Caki2 (cell line): ENCODE results near the gene CADM1. TPM values are rescaled to one million over a fixed set of nuclear protein-coding genes. Genes with fewer than 3 reads are reported as not detected.

Experiments
- DNase-seq: peaks from one replicate; pipeline ENCODE4 v3.0.0-alpha.2; 2015; ENCODE audit warnings: low read depth
- in situ Hi-C: cut with HindIII; loops from 2 replicates; pipeline ENCODE4 v1.10.0; 2016; ENCODE audit warnings: low sequenced_read_pairs, low pct_unique_long_range_greater_than_20kb, mixed read lengths
- total RNA-seq: library from RNA; depleted of rRNA; stranded (reverse); fragments of >200 nt; shearing (Covaris generic); gene quantifications from 2 replicates; pipeline ENCODE4 v1.2.3, GENCODE V29; 2014; ENCODE audit warnings: low replicate concordance

CADM1 gene
- total RNA-seq, 1 experiment from 2014 or later = 28.2 TPM

GRCh38 chr11:115194802-115195110 is 309.5 kb downstream of the CADM1 start:
- in situ Hi-C loops = no loop called here
- DNase-seq = no peak

GRCh38 chr11:115193914-115194801 is 310.1 kb downstream of the CADM1 start:
- in situ Hi-C loops = no loop called here
- DNase-seq = no peak

GRCh38 chr11:115191761-115192160 is 312.5 kb downstream of the CADM1 start:
- in situ Hi-C loops = no loop called here
- DNase-seq = no peak

DNA sequence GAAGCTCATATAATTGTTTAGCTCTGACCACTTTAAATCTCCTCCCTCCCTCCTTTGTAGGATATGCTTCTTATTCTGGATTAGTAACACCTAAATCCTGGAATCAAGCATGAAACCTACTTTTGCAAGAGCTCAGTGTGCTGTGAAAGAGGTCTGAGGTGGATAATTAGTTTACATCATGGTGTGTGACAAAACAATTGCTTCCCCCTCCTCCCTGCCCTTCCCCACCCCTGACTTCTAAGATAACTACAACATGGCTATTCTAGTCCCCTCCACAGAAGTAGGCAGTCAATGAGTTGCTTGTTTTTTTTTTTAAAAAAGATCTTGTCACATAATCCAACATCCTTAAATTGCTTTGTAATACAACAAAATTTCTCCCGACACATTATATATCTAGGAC is 314.0 kb downstream of the CADM1 start:
- DNase-seq = no peak
- in situ Hi-C loops = no loop called here

DNA sequence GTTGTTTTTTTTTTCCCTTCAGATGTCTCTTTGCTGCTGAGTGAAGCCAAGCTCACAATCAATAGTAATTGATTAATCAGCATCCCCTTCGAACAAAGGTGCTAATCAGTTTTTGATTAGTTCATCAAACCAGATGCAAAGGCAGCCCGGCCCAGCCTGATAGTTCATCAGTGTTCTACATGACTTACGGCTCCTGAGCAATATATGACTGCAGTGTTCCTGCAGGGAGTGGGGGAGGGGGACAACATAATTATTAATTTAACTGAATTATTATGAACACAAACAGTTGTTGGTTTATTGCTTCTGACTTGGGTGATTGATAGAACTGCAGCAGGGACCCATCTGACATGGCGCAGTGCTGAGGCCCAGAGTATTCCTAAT is 315.3 kb downstream of the CADM1 start:
- in situ Hi-C loops = no loop called here
- no peak for DNase-seq

GRCh38 chr11:115188188-115188897 is 315.9 kb downstream of the CADM1 start:
- in situ Hi-C loops = no loop called here
- no peak for DNase-seq

DNA sequence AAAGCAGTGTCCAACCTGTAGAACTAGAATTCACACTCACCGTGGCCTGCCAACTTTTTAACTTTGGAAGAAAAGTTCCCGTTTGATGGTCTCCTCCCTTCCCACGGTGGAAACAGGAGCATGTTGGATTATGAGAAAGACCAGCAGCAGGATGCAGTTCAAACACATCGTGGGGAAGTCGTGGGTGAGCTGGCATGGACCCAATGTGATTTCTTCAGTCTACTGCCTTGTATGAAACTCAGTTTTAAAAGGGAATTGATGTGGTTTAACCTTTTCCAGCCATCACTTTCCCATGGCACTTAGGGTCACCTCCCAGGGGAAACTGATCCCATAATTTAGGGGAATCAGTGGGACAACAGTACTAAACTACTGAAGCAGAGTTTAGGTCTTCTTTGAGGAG is 318.3 kb downstream of the CADM1 start:
- no peak for DNase-seq
- in situ Hi-C loops = no loop called here

- DNase-seq = no peak
- in situ Hi-C loops = no loop called here
Observed at GRCh38 chr11:115185507-115185906, 318.7 kb downstream of the CADM1 start.

DNA sequence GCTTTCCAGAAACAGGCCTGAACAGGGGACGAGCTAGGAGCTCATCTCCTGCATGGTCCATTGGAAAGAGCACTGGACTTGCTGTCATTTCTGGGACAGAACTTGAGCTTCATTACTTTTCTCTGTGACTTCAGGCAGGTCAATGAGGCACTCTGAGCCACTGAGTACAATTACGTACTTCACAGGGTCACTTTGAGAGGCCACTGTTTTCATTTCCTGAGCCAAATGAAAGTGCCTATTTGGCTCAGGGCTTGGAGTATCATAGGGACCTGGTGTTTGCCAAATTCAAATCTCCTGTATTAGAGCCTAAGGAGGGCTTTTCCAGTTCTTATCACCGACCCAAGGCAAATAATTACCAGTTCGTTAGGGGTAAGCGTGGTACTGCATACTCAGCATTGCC is 319.3 kb downstream of the CADM1 start:
- no peak for DNase-seq
- in situ Hi-C loops = no loop called here

DNA sequence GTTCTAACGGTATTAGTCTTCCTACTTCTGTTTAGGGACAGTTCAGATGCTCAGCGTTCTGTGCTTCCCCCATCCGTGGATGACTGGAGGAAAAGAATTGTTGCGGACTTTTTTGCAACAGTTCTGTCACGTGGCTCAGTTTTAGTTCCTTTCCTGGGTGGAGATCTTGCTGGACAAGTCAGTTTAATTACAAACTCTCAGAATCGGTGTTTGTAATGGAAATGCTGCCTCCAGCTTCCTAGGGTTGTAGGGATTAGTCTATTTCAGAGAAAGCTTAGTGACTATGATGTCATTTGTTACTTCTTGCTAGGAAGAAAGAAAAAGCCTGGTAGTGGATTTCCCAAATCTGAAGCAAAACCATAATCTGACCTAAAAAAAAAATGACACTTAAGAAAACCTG is 320.4 kb downstream of the CADM1 start:
- DNase-seq = no peak
- in situ Hi-C loops = no loop called here

- in situ Hi-C loops = no loop called here
- DNase-seq = no peak
Observed at GRCh38 chr11:115183136-115183535, 321.1 kb downstream of the CADM1 start.

- in situ Hi-C loops = no loop called here
- no peak for DNase-seq
Observed at GRCh38 chr11:115182282-115182955, 321.8 kb downstream of the CADM1 start.

GRCh38 chr11:115181538-115181937 is 322.7 kb downstream of the CADM1 start:
- in situ Hi-C loops = no loop called here

GRCh38 chr11:115180272-115180671 is 323.9 kb downstream of the CADM1 start:
- in situ Hi-C loops = no loop called here
- no peak for DNase-seq

More at GRCh38 chr11:115181538-115181937, 322.7 kb downstream of the CADM1 start:
- DNase-seq = no peak

DNA sequence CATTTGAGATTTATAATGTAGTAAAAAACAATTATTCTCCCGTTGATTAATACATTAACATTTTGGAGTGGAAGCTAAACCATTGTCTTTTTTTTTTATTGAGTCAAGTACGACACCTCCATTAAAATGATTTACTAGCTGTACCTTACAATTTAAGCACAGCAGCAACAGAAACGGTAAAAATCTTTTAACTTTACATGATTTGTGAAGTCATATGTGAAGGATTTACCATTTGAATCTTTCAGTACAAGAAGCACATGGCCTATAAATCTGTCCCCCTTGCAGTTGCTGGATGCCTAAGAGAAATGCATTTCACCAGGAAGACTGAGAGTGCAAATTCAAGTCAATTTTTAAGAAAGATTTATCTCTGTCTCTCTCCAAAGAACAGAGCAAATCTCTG is 324.6 kb downstream of the CADM1 start:
- in situ Hi-C loops = no loop called here

GRCh38 chr11:115178705-115179104 is 325.5 kb downstream of the CADM1 start:
- in situ Hi-C loops = no loop called here
- no peak for DNase-seq

More for the DNA sequence above, 324.6 kb downstream of the CADM1 start:
- no peak for DNase-seq

DNA sequence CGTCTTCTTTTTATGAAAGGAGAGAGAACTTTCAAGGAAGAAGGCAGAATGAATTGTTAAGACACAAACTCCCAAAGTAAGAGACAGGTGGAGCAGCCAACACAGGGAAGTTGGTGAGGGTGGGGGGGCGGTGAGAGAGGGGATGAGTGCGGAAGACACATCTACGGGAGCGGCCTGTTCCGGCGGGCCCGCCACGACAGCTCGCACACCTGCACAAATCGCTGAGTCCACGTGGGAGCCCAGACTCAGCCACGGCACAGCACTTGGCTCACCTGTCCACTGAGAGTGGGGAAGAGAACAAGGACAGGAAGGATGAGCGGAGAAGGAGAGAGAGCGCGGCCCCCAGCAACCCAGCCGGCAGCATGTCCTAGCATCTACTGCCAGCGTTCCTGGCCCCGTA is 331.1 kb downstream of the CADM1 start:
- no peak for DNase-seq
- in situ Hi-C loops = no loop called here

- peak; percentile 16 for DNase-seq
Observed at GRCh38 chr11:115170133-115170815, 333.9 kb downstream of the CADM1 start.

DNA sequence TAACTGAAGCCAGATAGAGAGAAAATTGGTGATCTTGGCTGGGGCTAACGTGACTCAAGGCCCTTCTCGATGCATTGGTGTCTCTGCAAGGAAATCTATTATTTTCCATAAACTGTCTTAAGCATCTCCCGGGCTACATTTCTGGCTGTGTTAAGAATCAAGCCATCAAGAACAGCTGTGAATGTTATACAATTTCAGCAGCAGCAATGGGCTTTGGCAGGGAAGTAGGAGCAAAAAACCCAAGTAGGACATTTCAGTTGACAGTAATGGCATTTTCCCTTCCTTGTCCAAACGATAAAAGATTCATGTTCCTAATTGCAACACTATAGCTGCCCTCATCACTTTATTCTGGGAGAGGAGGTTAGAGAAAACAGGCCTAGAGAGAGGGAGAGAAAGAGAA is 335.0 kb downstream of the CADM1 start:
- in situ Hi-C loops = no loop called here
- no peak for DNase-seq

More at GRCh38 chr11:115170133-115170815, 333.9 kb downstream of the CADM1 start:
- in situ Hi-C loops = no loop called here
